ENCODE measurements around the gene PIP4K2C. TPM values are rescaled to one million over a fixed set of nuclear protein-coding genes. Genes with fewer than 3 reads are reported as not detected.

Gene PIP4K2C
- total RNA-seq, 1 experiment from 2014 or later, result 37.1 TPM

DNA sequence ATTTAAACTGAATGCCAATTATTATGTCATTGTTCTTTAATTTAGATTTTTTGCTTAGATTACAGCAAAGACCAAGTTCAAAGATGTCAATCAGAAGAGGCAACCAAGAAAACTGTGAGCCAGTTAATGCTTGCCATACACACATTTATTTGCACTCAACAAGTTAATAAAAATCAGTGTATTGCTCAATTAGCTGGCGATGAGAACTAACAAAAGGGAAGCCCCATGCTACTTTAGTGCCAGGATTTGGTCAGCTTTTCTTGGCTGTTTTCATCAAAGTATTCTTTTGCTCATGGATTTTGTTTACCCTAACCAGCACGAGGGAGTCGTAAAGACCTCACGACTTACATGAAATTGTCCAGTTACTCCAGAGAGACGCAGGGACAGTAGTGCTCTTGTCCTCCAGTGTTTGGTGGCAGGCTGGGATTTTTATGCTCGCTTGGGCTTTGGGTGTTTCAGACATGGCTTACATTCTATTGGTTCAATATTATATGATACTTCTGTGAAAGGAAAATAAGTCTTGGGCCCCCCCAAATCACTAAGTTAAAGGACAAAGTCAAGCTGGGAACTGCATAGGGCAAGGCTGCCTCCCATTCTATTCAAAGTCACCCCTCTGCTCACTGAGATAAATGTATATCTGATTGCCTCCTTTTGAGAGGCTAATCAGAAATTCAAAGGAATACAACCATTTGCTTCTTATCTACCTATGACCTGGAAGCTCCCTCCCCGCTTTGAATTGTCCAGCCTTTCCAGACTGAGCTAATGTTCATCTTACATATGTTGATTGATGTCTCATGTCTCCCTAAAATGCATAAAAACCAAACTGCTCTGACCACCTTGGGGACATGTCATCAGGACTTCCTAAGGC lies 49.4 kb downstream of the PIP4K2C start:
- Mint-ChIP-seq H3K4me1 (peaks cover 16% of the 10 kb centered on the region in 2 experiments), H3K36me3 (ENCODE audit: insufficient read depth in 1 of 3, low read depth in 3 of 3) (peaks cover 0 to 6% (median 0%) of the 10 kb centered on the region in 3 experiments; a peak in 1 of 7 replicates), H3K4me3 (no peak overlapping the region), H3K27ac (no peak overlapping the region), H3K27me3 (ENCODE audit: low read depth) (peaks cover 10% of the 10 kb centered on the region), H3K9me3 (peaks cover 30% of the 10 kb centered on the region in 2 experiments)
- Histone ChIP-seq H4K8ac (replicated peaks; ENCODE audit: insufficient read length, low read depth, low read length) (no peak overlapping the region), H3K23ac (ENCODE audit: insufficient read length, low read depth, low read length) (no peak overlapping the region), H3K14ac (ENCODE audit: insufficient read depth, low read length) (no peak overlapping the region), H3K27ac (ENCODE audit: insufficient read length, low read depth, low read length) (no peak overlapping the region), H3K56ac (ENCODE audit: insufficient read length, low read depth, low read length) (no peak overlapping the region), H3K79me2 (ENCODE audit: insufficient read depth, low read length) (no peaks in the 10 kb centered on the region), H4K5ac (ENCODE audit: insufficient read length, low read depth, low read length) (no peak overlapping the region), H2BK120ac (ENCODE audit: low read depth, low read length, poor library complexity, severe bottlenecking) (no peak overlapping the region), H4K91ac (ENCODE audit: insufficient read length, low read depth, low read length) (no peak overlapping the region), H3K4ac (ENCODE audit: low read depth, low read length) (no peak overlapping the region), H3T11ph (ENCODE audit: low read length) (no peak overlapping the region), H2BK5ac (ENCODE audit: insufficient read length, low read length) (no peak overlapping the region), H2BK15ac (ENCODE audit: low read depth, low read length) (no peak overlapping the region), H3K9ac (ENCODE audit: extremely low read depth, insufficient read length, low read length) (no peak overlapping the region), H3K4me2 (ENCODE audit: insufficient read depth, insufficient read length, low read length) (no peak overlapping the region), H2BK20ac (ENCODE audit: low read depth, low read length, poor library complexity, severe bottlenecking) (no peak overlapping the region), H2AK5ac (ENCODE audit: insufficient read length, low read length) (no peak overlapping the region), H2BK12ac (ENCODE audit: insufficient read length, low read depth, low read length) (no peak overlapping the region), H4K20me1 (ENCODE audit: control insufficient read depth, insufficient read depth, insufficient read length) (no peaks in the 10 kb centered on the region), H3K18ac (ENCODE audit: insufficient read length, low read depth, low read length) (no peak overlapping the region), H3K23me2 (ENCODE audit: insufficient read length, low read depth, low read length, poor library complexity, severe bottlenecking) (no peaks in the 10 kb centered on the region), H2AFZ (ENCODE audit: low read length) (no peak overlapping the region), H3K4me1 (ENCODE audit: insufficient read depth, low read length) (peaks cover 4% of the 10 kb centered on the region; the same call in 1 of the 2 replicates), H3K79me1 (ENCODE audit: insufficient read depth, low read depth, low read length, poor library complexity, severe bottlenecking) (no peaks in the 10 kb centered on the region), H3K9me3 (ENCODE audit: control insufficient read depth, low read depth, low read length) (no peaks in the 10 kb centered on the region), H3K27me3 (ENCODE audit: insufficient read depth, low read length) (no peaks in the 10 kb centered on the region)
- no peak for DNase-seq
- WGBS (ENCODE audit: extremely low coverage, insufficient read length, low lambda C conversion rate), result no CpG with 5 or more reads among the region's 7 CpGs
- TF ChIP-seq, protein P1, sequence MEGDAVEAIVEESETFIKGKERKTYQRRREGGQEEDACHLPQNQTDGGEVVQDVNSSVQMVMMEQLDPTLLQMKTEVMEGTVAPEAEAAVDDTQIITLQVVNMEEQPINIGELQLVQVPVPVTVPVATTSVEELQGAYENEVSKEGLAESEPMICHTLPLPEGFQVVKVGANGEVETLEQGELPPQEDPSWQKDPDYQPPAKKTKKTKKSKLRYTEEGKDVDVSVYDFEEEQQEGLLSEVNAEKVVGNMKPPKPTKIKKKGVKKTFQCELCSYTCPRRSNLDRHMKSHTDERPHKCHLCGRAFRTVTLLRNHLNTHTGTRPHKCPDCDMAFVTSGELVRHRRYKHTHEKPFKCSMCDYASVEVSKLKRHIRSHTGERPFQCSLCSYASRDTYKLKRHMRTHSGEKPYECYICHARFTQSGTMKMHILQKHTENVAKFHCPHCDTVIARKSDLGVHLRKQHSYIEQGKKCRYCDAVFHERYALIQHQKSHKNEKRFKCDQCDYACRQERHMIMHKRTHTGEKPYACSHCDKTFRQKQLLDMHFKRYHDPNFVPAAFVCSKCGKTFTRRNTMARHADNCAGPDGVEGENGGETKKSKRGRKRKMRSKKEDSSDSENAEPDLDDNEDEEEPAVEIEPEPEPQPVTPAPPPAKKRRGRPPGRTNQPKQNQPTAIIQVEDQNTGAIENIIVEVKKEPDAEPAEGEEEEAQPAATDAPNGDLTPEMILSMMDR (conservative IDR thresholded peaks at IDR 0.05), result no peak

Data from H9 (cell line).